Hepatocyte (in vitro differentiated cells): ENCODE data around the gene GCNT2. TPM values are rescaled to one million over a fixed set of nuclear protein-coding genes. Genes with fewer than 3 reads are reported as not detected.

Experiments
- DNase-seq: peaks from one replicate; pipeline ENCODE4 v3.0.0-alpha.2; 2016; ENCODE audit warnings: low spot score
- H2AFZ ChIP-seq: fragments of 200-600 bp; sonication (generic); 2 replicates; pipeline ENCODE4 v1.6.0; 2016; ENCODE audit warnings: antibody characterized with exemption, mild to moderate bottlenecking
- H3K27ac ChIP-seq: fragments of 200-600 bp; sonication (generic); 2 replicates; pipeline ENCODE4 v1.5.1; 2016; ENCODE audit warnings: mild to moderate bottlenecking
- H3K27me3 ChIP-seq: fragments of 200-600 bp; sonication (generic); 2 replicates; pipeline ENCODE4 v1.6.1; 2016
- H3K36me3 ChIP-seq: fragments of 200-600 bp; sonication (generic); replicated peaks from 2 replicates; pipeline ENCODE4 v1.5.1; 2016; ENCODE audit warnings: low read depth; ENCODE audit not compliant: insufficient read depth
- H3K4me1 ChIP-seq: fragments of 200-600 bp; sonication (generic); 2 replicates; pipeline ENCODE4 v1.5.1; 2016; ENCODE audit warnings: mild to moderate bottlenecking, moderate library complexity; ENCODE audit not compliant: insufficient read depth
- H3K4me2 ChIP-seq: fragments of 200-600 bp; sonication (generic); 2 replicates; pipeline ENCODE4 v1.6.0; 2016
- H3K4me3 ChIP-seq: fragments of 200-600 bp; sonication (generic); 2 replicates; pipeline ENCODE4 v1.5.1; 2016; ENCODE audit warnings: mild to moderate bottlenecking
- H3K79me2 ChIP-seq: fragments of 200-600 bp; sonication (generic); 2 replicates; pipeline ENCODE4 v1.6.0; 2017; ENCODE audit warnings: mild to moderate bottlenecking
- H3K9me2 ChIP-seq: fragments of 200-600 bp; sonication (generic); replicated peaks from 2 replicates; pipeline ENCODE4 v1.6.0; 2017; ENCODE audit warnings: mild to moderate bottlenecking; ENCODE audit not compliant: insufficient read depth
- H3K9me3 ChIP-seq: fragments of 200-600 bp; sonication (generic); 2 replicates; pipeline ENCODE4 v1.5.1; 2016; ENCODE audit warnings: low read depth, mild to moderate bottlenecking
- H4K20me1 ChIP-seq: fragments of 200-600 bp; sonication (generic); 2 replicates; pipeline ENCODE4 v1.6.0; 2016; ENCODE audit warnings: mild to moderate bottlenecking; ENCODE audit not compliant: insufficient read depth, poor library complexity, severe bottlenecking
- CTCF ChIP-seq: fragments of 200-600 bp; sonication (generic); IDR thresholded peaks from 2 replicates; pipeline ENCODE4 v1.5.1; 2016; ENCODE audit warnings: antibody characterized with exemption, mild to moderate bottlenecking; ENCODE audit not compliant: poor library complexity
- EZH2 ChIP-seq: fragments of 200-600 bp; sonication (generic); IDR thresholded peaks from 2 replicates; pipeline ENCODE4 v1.6.1; 2016; ENCODE audit warnings: antibody characterized with exemption, mild to moderate bottlenecking, borderline replicate concordance
- EZH2phosphoT487 ChIP-seq: fragments of 200-600 bp; sonication (generic); IDR thresholded peaks from one replicate; pipeline ENCODE4 v1.6.1; 2018; ENCODE audit warnings: antibody characterized with exemption, mild to moderate bottlenecking, low read depth, moderate library complexity; ENCODE audit not compliant: unreplicated experiment, severe bottlenecking
- WGBS: methylation state at CpG from one replicate; pipeline ENCODE4 v1.1.6; 2016; ENCODE audit warnings: low lambda C conversion rate; ENCODE audit errors: missing lambda C conversion rate; 5-methylcytosine and 5-hydroxymethylcytosine counted together
- polyA plus RNA-seq: library from polyadenylated mRNA; unstranded; fragments of >200 nt; fragmentation: Nextera tagmentation; extraction: Ambion mirVana; gene quantifications from 2 replicates; pipeline ENCODE4 v1.2.1, GENCODE V29; 2016
- total RNA-seq: library from RNA; depleted of rRNA; stranded (reverse); fragments of >200 nt; gene quantifications from 2 replicates; pipeline ENCODE4 v1.2.3, GENCODE V29; 2014

The GCNT2 gene
- total and polyA plus RNA-seq, 2 experiments from 2014 or later, result 16.3 to 36.4 TPM

- Histone ChIP-seq H3K9me3 (no peaks in the 10 kb centered on the region), H3K27ac (peak overlapping the region; percentile 19), H2AFZ (no peak overlapping the region), H3K36me3 (no peaks in the 10 kb centered on the region), H3K27me3 (no peaks in the 10 kb centered on the region), H4K20me1 (no peaks in the 10 kb centered on the region), H3K9me2 (no peaks in the 10 kb centered on the region), H3K4me1 (peaks cover 11% of the 10 kb centered on the region), H3K79me2 (peaks cover 65% of the 10 kb centered on the region), H3K4me2 (peak overlapping the region; percentile 78), H3K4me3 (no peak overlapping the region)
- WGBS, result 56% methylated on average over 7 of the region's 7 CpGs
- no peak for TF ChIP-seq EZH2phosphoT487
- no peak for TF ChIP-seq CTCF
- TF ChIP-seq EZH2, result no peak
- no peak for DNase-seq
These were observed 33.7 kb downstream of the GCNT2 start for GRCh38 chr6:10554826-10555225.

DNA sequence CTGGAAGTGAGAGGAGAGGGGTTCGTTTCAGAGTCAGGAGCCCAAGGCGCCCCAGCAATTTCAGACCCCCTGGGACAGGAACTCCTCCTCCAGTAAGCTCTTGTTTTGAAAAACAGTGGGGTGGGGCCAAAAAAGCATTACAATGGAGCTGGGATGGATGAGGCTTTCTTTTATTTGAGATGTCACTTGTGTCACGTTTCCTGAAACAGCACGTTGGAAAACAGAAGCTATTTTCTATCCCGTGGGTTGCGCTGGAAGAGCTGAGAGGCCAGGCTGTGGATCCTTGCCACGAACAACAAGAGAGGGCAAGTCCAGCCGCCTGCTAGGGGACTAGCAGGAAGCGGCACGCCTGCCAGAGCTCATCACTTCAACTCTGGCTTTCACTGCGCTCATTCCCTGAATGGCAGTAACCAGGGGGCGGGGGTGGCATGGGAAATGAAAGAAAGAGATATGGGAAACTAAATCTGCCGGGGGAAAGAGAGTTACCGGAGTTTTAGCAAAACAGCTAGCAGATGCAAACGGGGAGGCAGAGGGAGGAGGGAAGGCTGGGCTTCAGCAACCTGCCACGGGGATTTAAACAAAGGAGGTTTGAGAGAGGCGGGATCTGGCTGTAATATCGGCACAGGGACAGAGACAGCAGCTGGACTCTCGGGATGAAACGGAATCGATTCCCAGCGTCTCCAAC lies 34.6 kb downstream of the GCNT2 start:
- no peaks in the 10 kb centered on the region for H3K27me3 ChIP-seq
- H3K36me3 ChIP-seq, result no peaks in the 10 kb centered on the region
- H3K4me3 ChIP-seq, result peak overlapping the region; percentile 26
- H4K20me1 ChIP-seq, result no peaks in the 10 kb centered on the region
- H3K27ac ChIP-seq, result peak overlapping the region; percentile 48
- H3K9me3 ChIP-seq, result no peaks in the 10 kb centered on the region
- DNase-seq, result peak; percentile 50
- 12% methylated on average over 22 of the region's 22 CpGs for WGBS
- TF ChIP-seq EZH2 (no peak), CTCF (no peak), EZH2phosphoT487 (no peak)
- peak overlapping the region; percentile 78 for H3K4me2 ChIP-seq
- peaks cover 11% of the 10 kb centered on the region for H3K4me1 ChIP-seq
- H3K79me2 ChIP-seq, result peaks cover 58% of the 10 kb centered on the region
- H2AFZ ChIP-seq, result peak overlapping the region; percentile 50
- no peaks in the 10 kb centered on the region for H3K9me2 ChIP-seq

- H3K27ac ChIP-seq, result no peak overlapping the region
- no peak overlapping the region for H3K4me3 ChIP-seq
- peaks cover 11% of the 10 kb centered on the region for H3K4me1 ChIP-seq
- 62% methylated on average over 6 of the region's 6 CpGs for WGBS
- DNase-seq, result no peak
- no peaks in the 10 kb centered on the region for H3K9me3 ChIP-seq
- H3K9me2 ChIP-seq, result no peaks in the 10 kb centered on the region
- H3K4me2 ChIP-seq, result peak overlapping the region; percentile 78
- H2AFZ ChIP-seq, result no peak overlapping the region
- TF ChIP-seq CTCF, result no peak
- no peak for TF ChIP-seq EZH2phosphoT487
- TF ChIP-seq EZH2, result no peak
- H3K79me2 ChIP-seq, result peaks cover 58% of the 10 kb centered on the region
- H4K20me1 ChIP-seq, result no peaks in the 10 kb centered on the region
- H3K27me3 ChIP-seq, result no peaks in the 10 kb centered on the region
- no peaks in the 10 kb centered on the region for H3K36me3 ChIP-seq
These were observed 35.4 kb downstream of the GCNT2 start for GRCh38 chr6:10556589-10556988.
